Omental fat pad (tissue), 4 donors: ENCODE results near the gene EPHA4. TPM values are rescaled to one million over a fixed set of nuclear protein-coding genes. Genes with fewer than 3 reads are reported as not detected.

Experiments used
- ATAC-seq: fragments of 150-250 bp; one replicate; pipeline ENCODE4 v1.9.1; 2016; ENCODE audit warnings: mild to moderate bottlenecking, moderate library complexity; ENCODE audit not compliant: low FRiP score
- DNase-seq: peaks from one replicate; pipeline ENCODE4 v3.0.0-alpha.2; 2019; ENCODE audit warnings: low spot score
- total RNA-seq, 4 donors: library from RNA; depleted of rRNA; stranded (reverse); fragments of >200 nt; gene quantifications; one replicate each; pipeline ENCODE4 v1.1.0, GENCODE V29; 2016
- TF ChIP-seq, protein P1 (sequence below), 3 donors: fragments of 450-650 bp; IDR thresholded peaks; one replicate each; pipeline ENCODE4 v1.5.1; 2016 to 2017; ENCODE audit warnings: antibody characterized with exemption in 3 of 3, mild to moderate bottlenecking in 3 of 3, moderate library complexity in 2 of 3

EPHA4 gene
- total RNA-seq, result 10 to 100 TPM; 18.5 to 43.0 (median 23.6) TPM

DNA sequence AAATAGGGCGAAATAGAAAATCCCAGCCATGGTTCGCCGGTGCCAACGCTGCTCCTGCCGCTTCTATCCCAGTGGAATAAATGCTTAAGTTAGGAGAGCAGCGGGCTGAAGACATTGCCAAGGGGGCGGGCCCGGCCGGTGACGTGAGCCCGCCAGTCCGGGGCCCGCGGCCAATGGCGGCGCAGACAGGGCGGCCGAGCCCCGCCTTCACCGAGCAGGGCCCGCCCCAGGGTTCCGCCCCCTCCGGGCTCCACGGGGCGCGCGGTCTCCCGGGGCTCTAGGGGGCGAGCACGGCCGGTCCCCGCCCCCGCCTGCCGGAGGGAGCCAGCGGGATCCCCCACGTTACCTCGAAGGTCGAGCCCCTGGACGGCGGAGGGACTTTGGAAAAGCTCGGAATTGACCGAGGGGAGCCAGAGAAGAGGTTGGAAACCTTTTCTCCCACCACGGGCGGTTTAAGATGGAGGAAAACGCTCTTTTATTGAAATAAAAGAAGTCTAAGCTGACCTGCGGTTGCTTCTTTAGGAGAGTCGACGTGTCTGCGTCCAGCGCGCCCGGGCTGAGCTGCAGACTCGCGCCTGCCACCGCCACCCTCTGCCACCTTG is at the start of gene EPHA4:
TSS of gene EPHA4 (minus strand) at position 86 of the 602 bp plus-strand sequence. CDS start at position 30, 56 bp downstream.
- TF ChIP-seq, protein P1, sequence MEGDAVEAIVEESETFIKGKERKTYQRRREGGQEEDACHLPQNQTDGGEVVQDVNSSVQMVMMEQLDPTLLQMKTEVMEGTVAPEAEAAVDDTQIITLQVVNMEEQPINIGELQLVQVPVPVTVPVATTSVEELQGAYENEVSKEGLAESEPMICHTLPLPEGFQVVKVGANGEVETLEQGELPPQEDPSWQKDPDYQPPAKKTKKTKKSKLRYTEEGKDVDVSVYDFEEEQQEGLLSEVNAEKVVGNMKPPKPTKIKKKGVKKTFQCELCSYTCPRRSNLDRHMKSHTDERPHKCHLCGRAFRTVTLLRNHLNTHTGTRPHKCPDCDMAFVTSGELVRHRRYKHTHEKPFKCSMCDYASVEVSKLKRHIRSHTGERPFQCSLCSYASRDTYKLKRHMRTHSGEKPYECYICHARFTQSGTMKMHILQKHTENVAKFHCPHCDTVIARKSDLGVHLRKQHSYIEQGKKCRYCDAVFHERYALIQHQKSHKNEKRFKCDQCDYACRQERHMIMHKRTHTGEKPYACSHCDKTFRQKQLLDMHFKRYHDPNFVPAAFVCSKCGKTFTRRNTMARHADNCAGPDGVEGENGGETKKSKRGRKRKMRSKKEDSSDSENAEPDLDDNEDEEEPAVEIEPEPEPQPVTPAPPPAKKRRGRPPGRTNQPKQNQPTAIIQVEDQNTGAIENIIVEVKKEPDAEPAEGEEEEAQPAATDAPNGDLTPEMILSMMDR (IDR thresholded peaks at IDR 0.05), result no peak
- ATAC-seq, result peak; percentile 94
- DNase-seq, result peak; percentile 62

DNA sequence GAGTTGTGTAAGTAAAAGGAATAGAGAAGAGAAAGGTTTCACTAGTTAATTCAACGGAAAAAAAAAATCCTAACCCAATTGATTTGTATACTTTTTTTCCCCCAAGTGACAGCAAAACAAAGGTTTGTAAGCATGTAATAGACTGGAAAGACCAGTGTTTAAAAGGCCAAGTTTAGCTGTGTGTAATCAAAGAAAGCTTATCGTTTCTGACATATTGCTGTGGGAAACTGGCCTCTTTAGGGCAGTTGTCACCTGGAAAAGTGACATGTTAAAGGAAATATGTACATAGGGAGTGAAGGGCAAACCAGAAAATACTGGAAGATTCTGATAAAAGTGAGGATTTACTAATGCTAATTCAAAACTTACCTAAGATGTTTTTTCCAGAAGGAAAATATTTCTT is 45.9 kb upstream of the EPHA4 start:
- ATAC-seq, result no peak
- TF ChIP-seq, protein P1 (IDR thresholded peaks at IDR 0.05), result no peak
- no peak for DNase-seq

- DNase-seq, result no peak
These were observed 44.5 kb upstream of the EPHA4 start for GRCh38 chr2:221616561-221616960.

DNA sequence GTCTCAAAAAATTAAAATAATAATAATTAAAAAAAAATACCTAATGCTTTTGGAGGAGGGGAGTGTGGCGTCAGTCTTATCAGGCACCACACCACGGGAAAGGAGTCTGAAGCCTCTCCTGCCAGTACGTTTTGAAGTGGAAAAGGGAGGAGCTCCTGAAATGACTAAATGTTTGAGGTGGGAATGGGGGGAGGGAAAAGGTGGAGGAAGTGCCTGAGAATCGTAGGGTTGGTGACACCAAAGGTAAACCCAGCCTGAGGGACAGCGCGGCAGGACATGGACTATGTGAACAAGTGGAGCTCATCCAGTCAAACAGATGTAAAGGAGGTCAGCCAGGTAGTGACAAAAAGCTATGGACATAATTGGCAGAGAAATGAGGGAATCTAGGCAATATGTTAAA is 42.2 kb upstream of the EPHA4 start:
- TF ChIP-seq, protein P1 (IDR thresholded peaks at IDR 0.05), result no peak
- ATAC-seq, result no peak
- no peak for DNase-seq

More at GRCh38 chr2:221616561-221616960, 44.5 kb upstream of the EPHA4 start:
- no peak for ATAC-seq
- TF ChIP-seq, protein P1 (IDR thresholded peaks at IDR 0.05), result no peak

GRCh38 chr2:221612800-221613199 is 40.7 kb upstream of the EPHA4 start:
- ATAC-seq, result no peak
- no peak for DNase-seq
- TF ChIP-seq, protein P1 (IDR thresholded peaks at IDR 0.05), result no peak

GRCh38 chr2:221612161-221612560 is 40.1 kb upstream of the EPHA4 start:
- TF ChIP-seq, protein P1 (IDR thresholded peaks at IDR 0.05), result no peak
- DNase-seq (no peak), ATAC-seq (no peak)

- DNase-seq (no peak), ATAC-seq (no peak)
- TF ChIP-seq, protein P1 (IDR thresholded peaks at IDR 0.05), result no peak
These were observed 38.6 kb upstream of the EPHA4 start for GRCh38 chr2:221610675-221611074.
